ENCODE results near the gene KRTAP9-6. TPM values are rescaled to one million over a fixed set of nuclear protein-coding genes. Genes with fewer than 3 reads are reported as not detected.

The KRTAP9-6 gene
- total and polyA plus RNA-seq, 4 experiments from 2014 or later, result not detected

DNA sequence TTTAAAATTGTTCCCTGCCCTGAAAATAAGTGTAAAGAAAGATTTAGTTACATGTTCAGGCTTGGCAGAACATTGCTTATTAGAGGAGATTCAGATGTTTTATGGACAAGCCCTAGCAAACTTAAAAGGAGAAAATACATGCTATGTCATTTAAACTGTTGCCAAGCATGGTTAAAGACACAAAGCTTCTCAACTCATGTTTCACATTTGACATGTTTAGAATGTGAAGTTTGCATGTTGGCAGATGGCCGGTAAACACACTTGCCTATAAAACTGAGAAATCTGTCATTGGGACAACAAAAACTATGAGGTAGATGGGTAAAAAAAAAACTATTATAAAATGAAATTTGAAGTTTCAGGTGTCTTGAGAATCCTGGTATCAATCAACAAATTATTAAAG lies 31.7 kb downstream of the KRTAP9-6 start:
- Histone ChIP-seq H3K36me3 (ENCODE audit: insufficient read depth, low read length) (no peaks in the 10 kb centered on the region), H3K9me3 (ENCODE audit: control insufficient read depth in 1 of 2, low read length in 2 of 2) (no peaks in the 10 kb centered on the region), H3K27ac (ENCODE audit: low read depth, low read length) (no peak overlapping the region), H3K27me3 (ENCODE audit: insufficient read depth, low read length) (no peaks in the 10 kb centered on the region), H3K4me1 (ENCODE audit: insufficient read depth, low read length) (no peaks in the 10 kb centered on the region), H3K4me3 (ENCODE audit: low read length in 2 of 2) (no peak overlapping the region)
- ChIA-PET POLR2A (ENCODE audit: partially characterized antibody) (no interaction called here), CTCF (ENCODE audit: partially characterized antibody) (no interaction called here)
- H3K4me3 Mint-ChIP-seq, result no peak overlapping the region
- H3K27me3 Mint-ChIP-seq, result peaks cover 0 to 4% of the 10 kb centered on the region in 2 donors
- peaks cover under 1 to 9% (median 4%) of the 10 kb centered on the region in 4 donors for H3K4me1 Mint-ChIP-seq
- no peak for DNase-seq
- H3K36me3 Mint-ChIP-seq, result peaks cover 0 to 4% of the 10 kb centered on the region in 2 donors
- no peak overlapping the region for H3K27ac Mint-ChIP-seq
- intact Hi-C loops (cut with micrococcal nuclease), result no loop called here
- peaks cover 0 to 12% (median 3%) of the 10 kb centered on the region in 8 donors for H3K9me3 Mint-ChIP-seq

- H3K27me3 ChIP-seq (ENCODE audit: insufficient read depth, low read length), result no peaks in the 10 kb centered on the region
- Mint-ChIP-seq H3K36me3 (peaks cover 0 to 4% of the 10 kb centered on the region in 2 donors), H3K9me3 (peaks cover 0 to 12% (median 3%) of the 10 kb centered on the region in 8 donors), H3K4me1 (peaks cover 3 to 14% (median 8%) of the 10 kb centered on the region in 4 donors), H3K27me3 (no peaks in the 10 kb centered on the region), H3K4me3 (no peak overlapping the region), H3K27ac (peak overlapping the region in 1 of 7 donors; percentile 62)
- no peaks in the 10 kb centered on the region for H3K4me1 ChIP-seq (ENCODE audit: insufficient read depth, low read length)
- no peaks in the 10 kb centered on the region for H3K9me3 ChIP-seq (ENCODE audit: control insufficient read depth in 1 of 2, low read length in 2 of 2)
- CTCF ChIA-PET (ENCODE audit: partially characterized antibody), result no interaction called here
- H3K27ac ChIP-seq (ENCODE audit: low read depth, low read length), result no peak overlapping the region
- intact Hi-C loops (cut with micrococcal nuclease), result no loop called here
- POLR2A ChIA-PET (ENCODE audit: partially characterized antibody), result no interaction called here
- DNase-seq, result no peak
- no peaks in the 10 kb centered on the region for H3K36me3 ChIP-seq (ENCODE audit: insufficient read depth, low read length)
- H3K4me3 ChIP-seq (ENCODE audit: low read length in 2 of 2), result no peak overlapping the region
These were observed 33.4 kb downstream of the KRTAP9-6 start for GRCh38 chr17:41298458-41299135.

DNA sequence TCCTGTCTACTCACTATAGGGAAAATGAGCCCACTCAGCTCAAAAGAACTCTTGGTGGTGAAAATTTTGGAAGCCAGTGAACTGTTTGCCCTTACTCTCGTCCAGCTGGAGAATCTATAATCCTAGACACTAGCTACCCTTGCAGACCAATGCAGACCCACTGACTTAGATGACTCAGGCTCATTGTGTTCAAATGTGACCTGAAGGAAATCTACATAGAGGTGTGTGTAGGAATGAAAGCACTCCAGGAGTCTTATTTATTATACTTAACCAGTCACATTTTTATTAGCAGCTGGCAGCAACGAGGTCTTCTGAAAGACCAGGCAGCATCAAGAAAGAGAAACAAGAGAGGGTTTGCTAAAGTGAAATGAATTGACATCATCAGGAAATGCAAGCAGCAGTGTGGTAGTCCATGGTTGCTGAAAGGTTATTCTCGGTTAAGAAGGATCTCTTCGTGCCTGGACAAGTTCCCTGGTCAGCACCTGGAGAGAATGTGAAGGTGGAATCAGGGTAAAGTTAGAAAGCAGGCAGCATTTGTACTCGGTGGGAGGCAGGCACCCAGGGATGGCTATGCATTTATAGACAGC lies 36.1 kb downstream of the KRTAP9-6 start:
- H3K9me3 ChIP-seq (ENCODE audit: control insufficient read depth in 1 of 2, low read length in 2 of 2), result no peaks in the 10 kb centered on the region
- POLR2A ChIA-PET (ENCODE audit: partially characterized antibody), result no interaction called here
- H3K9me3 Mint-ChIP-seq, result peaks cover 0 to 12% (median 3%) of the 10 kb centered on the region in 8 donors
- peaks cover 9 to 19% (median 14%) of the 10 kb centered on the region in 4 donors for H3K4me1 Mint-ChIP-seq
- H3K4me3 Mint-ChIP-seq, result no peak overlapping the region
- H3K4me3 ChIP-seq (ENCODE audit: low read length in 2 of 2), result no peak overlapping the region
- CTCF ChIA-PET (ENCODE audit: partially characterized antibody), result interaction anchor here (3.8 kb wide), 1 partner anchor 20 kb away, joined by 18 read pairs; no protein-coding TSS in a partner anchor
- H3K27ac Mint-ChIP-seq, result no peak overlapping the region
- no peak overlapping the region for H3K27ac ChIP-seq (ENCODE audit: low read depth, low read length)
- no peaks in the 10 kb centered on the region for H3K27me3 Mint-ChIP-seq
- H3K36me3 ChIP-seq (ENCODE audit: insufficient read depth, low read length), result no peaks in the 10 kb centered on the region
- intact Hi-C loops (cut with micrococcal nuclease), result no loop called here
- H3K27me3 ChIP-seq (ENCODE audit: insufficient read depth, low read length), result no peaks in the 10 kb centered on the region
- peaks cover 4% of the 10 kb centered on the region for H3K4me1 ChIP-seq (ENCODE audit: insufficient read depth, low read length)
- no peak for DNase-seq
- peaks cover 0 to 4% of the 10 kb centered on the region in 2 donors for H3K36me3 Mint-ChIP-seq

GRCh38 chr17:41301916-41302901 lies 37.0 kb downstream of the KRTAP9-6 start, which contains the start of gene KRTAP29-1:
Gene KRTAP29-1 (minus strand): TSS chr17:41302851. CDS start chr17:41302851, 0 bp downstream.
- Histone ChIP-seq H3K36me3 (ENCODE audit: insufficient read depth, low read length) (no peaks in the 10 kb centered on the region), H3K9me3 (ENCODE audit: control insufficient read depth in 1 of 2, low read length in 2 of 2) (no peaks in the 10 kb centered on the region), H3K27me3 (ENCODE audit: insufficient read depth, low read length) (no peaks in the 10 kb centered on the region), H3K27ac (ENCODE audit: low read depth, low read length) (no peak within 1 kb of the TSS), H3K4me1 (ENCODE audit: insufficient read depth, low read length) (peaks cover 13% of the 10 kb centered on the region), H3K4me3 (ENCODE audit: low read length in 2 of 2) (no peak within 1 kb of the TSS)
- ChIA-PET POLR2A (ENCODE audit: partially characterized antibody) (no interaction called here), CTCF (ENCODE audit: partially characterized antibody) (interaction anchor here (3.8 kb wide), 1 partner anchor 19 kb away, joined by 18 read pairs; no protein-coding TSS in a partner anchor)
- Mint-ChIP-seq H3K27me3 (no peaks in the 10 kb centered on the region), H3K36me3 (peaks cover 0 to 4% of the 10 kb centered on the region in 2 donors), H3K4me3 (peak within 1 kb of the TSS in 1 of 8 donors; percentile 7), H3K9me3 (peaks cover 0 to 12% (median 3%) of the 10 kb centered on the region in 8 donors), H3K4me1 (peaks cover 17 to 28% (median 24%) of the 10 kb centered on the region in 4 donors), H3K27ac (peak within 1 kb of the TSS in 2 of 7 donors; percentile 62 to 73)
- intact Hi-C loops (cut with micrococcal nuclease), result no loop called here
- DNase-seq, result no peak

DNA sequence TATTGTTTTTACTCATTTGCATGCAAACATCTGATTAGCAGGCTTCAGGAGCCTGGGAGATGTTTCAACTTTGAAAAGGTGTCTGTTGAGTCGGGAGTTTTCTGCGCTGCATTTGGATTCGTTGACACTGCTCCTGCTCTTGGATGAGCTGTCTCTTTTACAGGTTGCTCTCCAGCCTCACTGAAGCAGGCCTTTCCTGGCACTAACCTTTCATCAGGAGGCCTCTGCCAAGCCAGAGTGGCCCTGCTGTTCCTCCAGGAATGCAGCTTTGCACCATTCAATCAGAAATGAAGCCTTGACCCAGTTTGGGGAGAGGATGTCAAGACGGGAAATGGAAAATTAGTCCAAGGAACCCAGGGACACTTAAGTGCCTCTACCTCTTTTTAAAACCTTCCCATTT lies 37.8 kb downstream of the KRTAP9-6 start:
- Mint-ChIP-seq H3K27ac (no peak overlapping the region), H3K27me3 (no peaks in the 10 kb centered on the region), H3K9me3 (peaks cover 0 to 12% (median 3%) of the 10 kb centered on the region in 8 donors), H3K4me3 (no peak overlapping the region), H3K4me1 (peaks cover 25 to 36% (median 31%) of the 10 kb centered on the region in 4 donors), H3K36me3 (peaks cover 0 to 4% of the 10 kb centered on the region in 2 donors)
- Histone ChIP-seq H3K27me3 (ENCODE audit: insufficient read depth, low read length) (no peaks in the 10 kb centered on the region), H3K36me3 (ENCODE audit: insufficient read depth, low read length) (no peaks in the 10 kb centered on the region), H3K27ac (ENCODE audit: low read depth, low read length) (no peak overlapping the region), H3K9me3 (ENCODE audit: control insufficient read depth in 1 of 2, low read length in 2 of 2) (no peaks in the 10 kb centered on the region), H3K4me3 (ENCODE audit: low read length in 2 of 2) (no peak overlapping the region), H3K4me1 (ENCODE audit: insufficient read depth, low read length) (peaks cover 21% of the 10 kb centered on the region)
- CTCF ChIA-PET (ENCODE audit: partially characterized antibody), result interaction anchor here (3.8 kb wide), 1 partner anchor 18 kb away, joined by 18 read pairs; no protein-coding TSS in a partner anchor
- POLR2A ChIA-PET (ENCODE audit: partially characterized antibody), result no interaction called here
- DNase-seq, result no peak
- intact Hi-C loops (cut with micrococcal nuclease), result no loop called here

GRCh38 chr17:41304091-41304490 lies 38.9 kb downstream of the KRTAP9-6 start:
- no peak overlapping the region for H3K27ac ChIP-seq (ENCODE audit: low read depth, low read length)
- H3K4me3 ChIP-seq (ENCODE audit: low read length in 2 of 2), result no peak overlapping the region
- POLR2A ChIA-PET (ENCODE audit: partially characterized antibody), result no interaction called here
- no peaks in the 10 kb centered on the region for H3K9me3 ChIP-seq (ENCODE audit: control insufficient read depth in 1 of 2, low read length in 2 of 2)
- Mint-ChIP-seq H3K27me3 (no peaks in the 10 kb centered on the region), H3K4me1 (peaks cover 36 to 47% (median 42%) of the 10 kb centered on the region in 4 donors), H3K4me3 (no peak overlapping the region), H3K36me3 (peaks cover 0 to 4% of the 10 kb centered on the region in 2 donors), H3K9me3 (peaks cover 0 to 12% (median 3%) of the 10 kb centered on the region in 8 donors), H3K27ac (no peak overlapping the region)
- DNase-seq, result no peak
- no peaks in the 10 kb centered on the region for H3K36me3 ChIP-seq (ENCODE audit: insufficient read depth, low read length)
- H3K4me1 ChIP-seq (ENCODE audit: insufficient read depth, low read length), result peaks cover 32% of the 10 kb centered on the region
- H3K27me3 ChIP-seq (ENCODE audit: insufficient read depth, low read length), result no peaks in the 10 kb centered on the region
- CTCF ChIA-PET (ENCODE audit: partially characterized antibody), result interaction anchor here (3.8 kb wide), 1 partner anchor 17 kb away, joined by 18 read pairs; no protein-coding TSS in a partner anchor
- intact Hi-C loops (cut with micrococcal nuclease), result no loop called here
